DOHH2 (cell line): ENCODE measurements around the gene VWA3B.

ENCODE experiments used
- H3F3A ChIP-seq: fragments of 200-600 bp; sonication (generic), shearing (Covaris generic); 2 replicates; pipeline ENCODE4 v1.6.0; 2016; ENCODE audit warnings: antibody characterized with exemption, mild to moderate bottlenecking; ENCODE audit not compliant: control insufficient read depth, insufficient read depth
- H3K27ac ChIP-seq: fragments of 200-600 bp; sonication (generic); 2 replicates; pipeline ENCODE4 v1.5.1; 2014; ENCODE audit warnings: low read depth, mild to moderate bottlenecking, low read length, moderate library complexity
- H3K27me3 ChIP-seq: fragments of 200-600 bp; sonication (generic); 2 replicates; pipeline ENCODE4 v1.6.1; 2014; ENCODE audit warnings: mild to moderate bottlenecking, low read length, mixed read lengths; ENCODE audit not compliant: control insufficient read depth
- H3K36me3 ChIP-seq: fragments of 200-600 bp; sonication (generic); 2 replicates; pipeline ENCODE4 v1.6.1; 2014; ENCODE audit warnings: mild to moderate bottlenecking, low read length, moderate library complexity, mixed read lengths; ENCODE audit not compliant: control insufficient read depth
- H3K4me1 ChIP-seq: fragments of 200-600 bp; sonication (generic); 2 replicates; pipeline ENCODE4 v1.6.1; 2014; ENCODE audit warnings: mild to moderate bottlenecking, low read length, mixed read lengths; ENCODE audit not compliant: control insufficient read depth
- H3K4me2 ChIP-seq: fragments of 200-600 bp; sonication (generic); 2 replicates; pipeline ENCODE4 v1.6.0; 2014; ENCODE audit warnings: mild to moderate bottlenecking, low read length, moderate library complexity
- H3K4me3 ChIP-seq: fragments of 200-600 bp; sonication (generic); 2 replicates; pipeline ENCODE4 v1.5.1; 2014; ENCODE audit warnings: mild to moderate bottlenecking, low read length, mixed read lengths
- H3K79me2 ChIP-seq: fragments of 200-600 bp; sonication (generic); 2 replicates; pipeline ENCODE4 v1.6.1; 2014; ENCODE audit warnings: mild to moderate bottlenecking, low read length, mixed read lengths; ENCODE audit not compliant: control insufficient read depth
- H3K9me2 ChIP-seq: fragments of 200-600 bp; sonication (generic); replicated peaks from 2 replicates; pipeline ENCODE4 v1.6.1; 2014; ENCODE audit warnings: mild to moderate bottlenecking, low read length, mixed read lengths; ENCODE audit not compliant: control insufficient read depth
- H3K9me3 ChIP-seq: fragments of 200-600 bp; sonication (generic); 2 replicates; pipeline ENCODE4 v1.6.1; 2014; ENCODE audit warnings: antibody characterized with exemption, low read length, mixed read lengths; ENCODE audit not compliant: control insufficient read depth, insufficient read depth
- H4K20me1 ChIP-seq: fragments of 200-600 bp; sonication (generic); 2 replicates; pipeline ENCODE4 v1.6.0; 2014; ENCODE audit warnings: low read depth, mild to moderate bottlenecking, antibody characterized with exemption, low read length, moderate library complexity; ENCODE audit not compliant: control insufficient read depth, insufficient read depth
- CTCF ChIP-seq: fragments of 200-600 bp; sonication (generic); IDR thresholded peaks from one replicate; pipeline ENCODE4 v1.5.1; 2014; ENCODE audit warnings: antibody characterized with exemption, mild to moderate bottlenecking, low read depth, low read length; ENCODE audit not compliant: poor library complexity, severe bottlenecking
- EZH2phosphoT487 ChIP-seq: fragments of 200-600 bp; sonication (generic); IDR thresholded peaks from 2 replicates; pipeline ENCODE4 v1.6.1; 2017; ENCODE audit warnings: borderline replicate concordance, mild to moderate bottlenecking, antibody characterized with exemption, low read length, moderate library complexity, mixed read lengths

The VWA3B gene

GRCh38 chr2:98253461-98254070, 166.6 kb downstream of the VWA3B start:
- Histone ChIP-seq H3K9me2 (no peaks in the 10 kb centered on the region), H3K79me2 (no peaks in the 10 kb centered on the region), H3K27me3 (peaks cover 9% of the 10 kb centered on the region; the same call in 1 of the 2 replicates), H4K20me1 (no peaks in the 10 kb centered on the region), H3K4me2 (no peak overlapping the region), H3K9me3 (no peaks in the 10 kb centered on the region), H3K4me3 (no peak overlapping the region), H3K27ac (no peak overlapping the region), H3K4me1 (peaks cover 9% of the 10 kb centered on the region), H3F3A (no peaks in the 10 kb centered on the region), H3K36me3 (no peaks in the 10 kb centered on the region)
- TF ChIP-seq EZH2phosphoT487 (no peak), CTCF (no peak)

DNA sequence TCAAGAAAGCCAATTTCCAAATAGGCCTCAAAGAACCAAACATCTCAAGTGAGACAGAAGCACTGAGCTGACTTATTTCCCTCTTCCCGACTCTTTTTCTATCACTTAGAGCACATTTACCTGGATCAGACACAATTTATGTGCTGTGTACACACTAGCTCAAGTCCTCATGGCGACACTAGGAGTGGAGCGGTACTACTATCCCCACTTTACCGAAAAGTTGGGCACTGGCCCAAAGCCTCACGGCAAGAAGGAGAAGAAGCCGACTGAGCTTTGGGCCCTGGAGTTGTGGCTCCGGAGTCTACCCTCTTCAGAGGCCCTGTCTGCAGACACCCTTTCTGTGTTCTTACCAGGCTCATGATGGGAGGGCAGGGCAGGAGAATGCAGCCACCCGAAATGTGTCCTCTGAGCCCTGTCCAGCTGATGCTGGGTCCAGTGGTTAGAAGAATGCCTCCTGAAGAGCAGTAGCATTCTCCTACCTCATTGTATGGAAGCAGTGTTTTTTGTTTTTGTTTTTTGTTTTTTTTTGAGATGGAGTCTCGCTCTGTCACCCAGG, 167.6 kb downstream of the VWA3B start:
- H3K4me2 ChIP-seq: no peak overlapping the region
- H3K27me3 ChIP-seq: peaks cover 12% of the 10 kb centered on the region; the same call in 1 of the 2 replicates
- H3K9me2 ChIP-seq: no peaks in the 10 kb centered on the region
- no peaks in the 10 kb centered on the region for H3K9me3 ChIP-seq
- no peak for TF ChIP-seq EZH2phosphoT487
- TF ChIP-seq CTCF: no peak
- H3K27ac ChIP-seq: no peak overlapping the region
- H3K4me1 ChIP-seq: peaks cover 9% of the 10 kb centered on the region
- H4K20me1 ChIP-seq: no peaks in the 10 kb centered on the region
- H3K4me3 ChIP-seq: no peak overlapping the region
- H3K36me3 ChIP-seq: no peaks in the 10 kb centered on the region
- H3F3A ChIP-seq: no peaks in the 10 kb centered on the region
- no peaks in the 10 kb centered on the region for H3K79me2 ChIP-seq

- H3K36me3 ChIP-seq: no peaks in the 10 kb centered on the region
- H3K4me2 ChIP-seq: no peak overlapping the region
- no peak overlapping the region for H3K27ac ChIP-seq
- H3K9me2 ChIP-seq: no peaks in the 10 kb centered on the region
- H3K79me2 ChIP-seq: no peaks in the 10 kb centered on the region
- H3K4me1 ChIP-seq: no peaks in the 10 kb centered on the region
- no peak overlapping the region for H3K4me3 ChIP-seq
- no peaks in the 10 kb centered on the region for H4K20me1 ChIP-seq
- TF ChIP-seq EZH2phosphoT487 (no peak), CTCF (no peak)
- peaks cover 8% of the 10 kb centered on the region for H3K9me3 ChIP-seq
- peaks cover 12% of the 10 kb centered on the region; the same call in 1 of the 2 replicates for H3K27me3 ChIP-seq
- no peaks in the 10 kb centered on the region for H3F3A ChIP-seq
Observed at GRCh38 chr2:98258906-98259305, 171.9 kb downstream of the VWA3B start.
